Fibroblast of the aortic adventitia (primary cell): ENCODE data around the gene SF3A2. TPM values are rescaled to one million over a fixed set of nuclear protein-coding genes. Genes with fewer than 3 reads are reported as not detected.

Source experiments
- DNase-seq: peaks from one replicate; pipeline ENCODE4 v3.0.0-alpha.2; 2010; ENCODE audit warnings: low read depth
- H3K4me3 ChIP-seq: 2 replicates; pipeline ENCODE4 v1.5.1; 2011; ENCODE audit warnings: low read depth, mild to moderate bottlenecking, control low read depth, low read length, moderate library complexity
- CTCF ChIP-seq: IDR thresholded peaks from 2 replicates; pipeline ENCODE4 v1.5.1; 2011; ENCODE audit warnings: mild to moderate bottlenecking, low read length, control low read depth, inconsistent platforms; ENCODE audit not compliant: insufficient read depth
- total RNA-seq: library from RNA; depleted of rRNA; stranded (reverse); fragments of >200 nt; gene quantifications from 2 replicates; pipeline ENCODE4 v1.2.3, GENCODE V29; 2012; ENCODE audit warnings: low replicate concordance

Gene SF3A2
- total RNA-seq, 1 donor = 29.6 TPM

DNA sequence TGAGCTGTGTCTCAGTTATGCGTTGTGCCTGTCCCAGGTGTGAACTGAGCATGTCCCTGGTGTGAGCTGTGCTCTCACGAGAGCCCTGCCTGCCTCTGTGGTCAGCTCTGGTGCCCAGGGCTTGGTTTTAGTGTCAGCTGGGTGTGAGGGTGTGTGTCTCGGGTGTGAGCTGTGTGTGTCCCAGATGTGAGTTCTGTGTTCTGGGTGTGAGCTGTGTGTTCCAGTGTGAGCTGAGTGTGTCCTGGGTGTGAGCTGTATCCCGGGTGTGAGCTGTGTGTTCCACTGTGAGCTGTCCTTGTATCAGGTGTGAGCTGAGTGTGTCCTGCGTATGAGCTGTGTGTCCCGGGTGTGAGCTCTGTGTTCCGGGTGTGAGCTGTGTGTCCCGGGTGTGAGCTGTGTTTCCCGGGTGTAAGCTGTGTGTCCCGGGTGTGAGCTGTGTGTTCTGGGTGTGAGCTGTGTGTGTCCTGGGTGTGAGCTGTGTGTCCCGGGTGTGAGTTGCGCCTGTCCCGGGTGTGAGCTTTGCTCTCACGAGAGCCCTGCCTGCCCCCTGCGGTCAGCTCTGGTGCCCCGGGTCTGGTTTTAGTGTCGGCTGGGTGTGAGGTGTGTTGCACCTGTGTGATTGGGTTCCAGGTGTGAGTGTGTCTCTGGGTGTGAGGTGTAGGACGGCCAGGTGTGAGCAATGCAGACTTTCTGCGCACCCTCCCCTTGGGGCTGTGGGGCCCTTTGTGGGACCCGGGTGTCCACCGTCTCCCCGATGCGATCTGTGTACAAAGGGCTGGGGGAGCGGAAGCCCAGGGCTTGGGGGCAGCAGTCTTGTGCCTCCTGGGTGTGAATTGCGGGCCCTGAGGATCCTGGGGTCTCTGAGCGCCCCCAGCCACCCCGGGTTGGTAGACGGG, 52.4 kb downstream of the SF3A2 start:
- no peak for DNase-seq
- no peak overlapping the region for H3K4me3 ChIP-seq
- no peak for TF ChIP-seq CTCF

- TF ChIP-seq CTCF = no peak
- no peak for DNase-seq
- H3K4me3 ChIP-seq = peak overlapping the region; percentile 44
Measured at GRCh38 chr19:2289714-2290435, 53.3 kb downstream of the SF3A2 start.

GRCh38 chr19:2290441-2291184, 54.0 kb downstream of the SF3A2 start:
- no peak overlapping the region for H3K4me3 ChIP-seq
- TF ChIP-seq CTCF = no peak
- no peak for DNase-seq

GRCh38 chr19:2291185-2291751, 54.6 kb downstream of the SF3A2 start:
- H3K4me3 ChIP-seq = no peak overlapping the region
- TF ChIP-seq CTCF = no peak
- no peak for DNase-seq

DNA sequence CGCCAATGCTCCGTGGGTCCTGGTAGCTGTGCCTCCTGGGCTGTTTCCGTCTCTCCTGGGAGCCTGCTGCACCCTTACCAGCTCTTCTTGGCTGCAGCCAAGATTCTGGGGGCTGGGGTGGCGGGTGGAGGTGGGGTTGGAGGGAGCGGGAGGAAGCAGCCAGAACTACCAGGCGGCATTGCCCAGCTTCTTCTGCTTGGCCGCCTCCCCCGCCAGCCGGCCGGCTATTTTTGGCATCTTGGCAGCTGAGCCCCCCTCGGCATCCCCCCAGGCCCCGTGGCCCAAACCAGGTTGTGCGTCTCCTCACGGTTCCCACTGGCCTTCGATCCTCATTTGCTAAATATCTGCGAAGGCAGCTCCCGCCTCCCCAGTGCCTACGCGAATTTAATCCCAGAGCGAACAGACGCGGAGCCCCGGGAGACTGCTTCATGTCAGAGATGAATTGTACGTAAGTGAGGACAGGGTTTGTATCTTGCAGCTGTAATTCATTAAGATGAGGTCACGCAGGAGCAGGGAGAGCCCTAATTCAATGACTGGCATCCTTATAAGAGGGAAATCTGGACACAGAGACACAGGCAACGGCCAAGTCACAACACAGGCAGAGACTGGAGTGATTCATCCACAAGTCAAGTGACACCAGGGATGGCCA, 58.2 kb downstream of the SF3A2 start:
- DNase-seq = peak; percentile 85
- H3K4me3 ChIP-seq = no peak overlapping the region
- no peak for TF ChIP-seq CTCF

DNA sequence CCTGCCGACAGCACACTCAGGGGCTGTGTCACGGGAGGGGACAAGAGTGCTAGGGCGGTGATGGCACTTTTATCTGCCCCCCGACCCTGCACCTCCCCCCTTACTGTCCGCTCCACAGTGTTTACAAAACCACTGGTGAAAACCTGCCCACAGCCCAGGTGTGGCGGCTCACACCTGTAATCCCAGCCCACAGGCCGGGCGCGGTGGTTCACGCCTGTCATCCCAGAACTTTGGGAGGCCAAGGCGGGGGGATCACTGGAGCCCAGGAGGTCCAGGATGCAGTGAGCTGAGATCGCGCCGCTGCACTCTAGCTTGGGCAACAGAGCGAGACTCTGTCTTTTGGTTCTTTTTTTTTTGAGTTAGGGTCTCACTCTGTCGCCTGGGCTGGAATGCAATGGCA, 59.5 kb downstream of the SF3A2 start:
- no peak overlapping the region for H3K4me3 ChIP-seq
- no peak for DNase-seq
- no peak for TF ChIP-seq CTCF
